HCT116 (cell line): ENCODE data around the gene SNX25. TPM values are rescaled to one million over a fixed set of nuclear protein-coding genes. Genes with fewer than 3 reads are reported as not detected.

Experiments used
- ATAC-seq: fragments of 200-7000 bp; cut with Tn5 transposase; 2 replicates; pipeline ENCODE4 v1.9.1; 2020; ENCODE audit warnings: mild to moderate bottlenecking, moderate library complexity
- BruUV-seq: library from RNA; stranded (reverse); fragments of 400-500 nt; replicated peaks from 2 replicates; lab custom pipeline; 2021; lab: Mats Ljungman, UMichigan
- CTCF ChIA-PET: fragments of 300-600 bp; sonication (Branson Sonifier 250); formaldehyde crosslinking; loops from one replicate; lab custom pipeline; 2021; ENCODE audit warnings: antibody characterized with exemption; lab: Charles Lee
- POLR2A ChIA-PET: fragments of 300-600, 350-600 bp; sonication (Branson Sonifier 250); formaldehyde crosslinking; loops from one replicate; lab custom pipeline; 2021; ENCODE audit warnings: antibody characterized with exemption; lab: Charles Lee
- RAD21 ChIA-PET, 2 experiments: fragments of 300-600 bp; sonication (Branson Sonifier 250); formaldehyde crosslinking; loops; one replicate each; lab custom pipeline; 2023; ENCODE audit warnings: low total read pairs in 2 of 2; ENCODE audit not compliant: uncharacterized antibody in 2 of 2, unreplicated experiment in 2 of 2, low non-redundant PET in 1 of 2; lab: Charles Lee
- DNase-seq: peaks from one replicate; pipeline ENCODE4 v3.0.0-alpha.2; 2010; ENCODE audit warnings: low read depth, low spot score
- H2AFZ ChIP-seq: fragments of 200-600 bp; shearing (Covaris generic), sonication (generic); 2 replicates; pipeline ENCODE4 v1.6.1; 2017; ENCODE audit warnings: low read depth, mixed run types, mixed read lengths, antibody characterized with exemption, low read length; ENCODE audit not compliant: poor library complexity, severe bottlenecking
- H3K27ac ChIP-seq: 2 replicates; pipeline ENCODE4 v1.5.1; 2012; ENCODE audit warnings: low read depth, low read length
- H3K27me3 ChIP-seq: fragments of 200-600 bp; sonication (generic); 2 replicates; pipeline ENCODE4 v1.6.1; 2016; ENCODE audit warnings: mixed run types, low read length, mixed read lengths; ENCODE audit not compliant: insufficient read depth
- H3K36me3 ChIP-seq, 2 experiments: fragments of 200-500 bp in 1 of 2; fragments of 200-600 bp in 1 of 2; sonication (Bioruptor generic) in 1 of 2; sonication (generic) in 1 of 2; 2 replicates each; pipeline versions ENCODE4 v1.5.1 to v1.6.1; 2014 to 2016; ENCODE audit warnings: low read length in 2 of 2, inconsistent platforms in 1 of 2, mixed read lengths in 1 of 2, mixed run types in 1 of 2; ENCODE audit not compliant: insufficient read depth in 2 of 2, control insufficient read depth in 1 of 2
- H3K4me1 ChIP-seq, 2 experiments: fragments of 200-600 bp in 1 of 2; sonication (generic) in 1 of 2; 2 replicates each; pipeline versions ENCODE4 v1.5.1 to v1.6.1; 2012 to 2017; ENCODE audit warnings: low read length in 2 of 2, inconsistent platforms in 1 of 2, mild to moderate bottlenecking in 1 of 2, mixed read lengths in 1 of 2, mixed run types in 1 of 2, moderate library complexity in 1 of 2; ENCODE audit not compliant: insufficient read depth in 2 of 2, control insufficient read depth in 1 of 2
- H3K4me2 ChIP-seq: fragments of 200-600 bp; sonication (generic); 2 replicates; pipeline ENCODE4 v1.6.1; 2017; ENCODE audit warnings: mixed run types, low read length, mixed read lengths
- H3K4me3 ChIP-seq, 2 experiments: fragments of 200-600 bp in 1 of 2; sonication (generic) in 1 of 2; replicated peaks in 1 of 2; 2 replicates each; pipeline ENCODE4 v1.5.1; 2011 to 2016; ENCODE audit warnings: low read length in 2 of 2, control low read depth in 1 of 2, low read depth in 1 of 2, mild to moderate bottlenecking in 1 of 2, mixed read lengths in 1 of 2, mixed run types in 1 of 2
- H3K79me2 ChIP-seq: fragments of 200-600 bp; sonication (generic); 2 replicates; pipeline ENCODE4 v1.6.1; 2017; ENCODE audit warnings: mild to moderate bottlenecking, mixed run types, low read length, moderate library complexity, mixed read lengths; ENCODE audit not compliant: insufficient read depth
- H3K9ac ChIP-seq: fragments of 200-600 bp; sonication (generic); 2 replicates; pipeline ENCODE4 v1.6.1; 2016; ENCODE audit warnings: low read length, mixed read lengths
- H3K9me2 ChIP-seq: fragments of 200-600 bp; sonication (generic), shearing (Covaris generic); 2 replicates; pipeline ENCODE4 v1.6.1; 2017; ENCODE audit warnings: mixed run types, mild to moderate bottlenecking, moderate library complexity; ENCODE audit not compliant: insufficient read depth
- H3K9me3 ChIP-seq, 2 experiments: fragments of 200-500 bp in 1 of 2; fragments of 200-600 bp in 1 of 2; sonication (Bioruptor generic) in 1 of 2; sonication (generic) in 1 of 2; 2 replicates each; pipeline ENCODE4 v1.6.1; 2014 to 2017; ENCODE audit warnings: low read length in 2 of 2, mixed read lengths in 2 of 2, inconsistent platforms in 1 of 2, low read depth in 1 of 2, mild to moderate bottlenecking in 1 of 2, mixed run types in 1 of 2, moderate library complexity in 1 of 2; ENCODE audit not compliant: control insufficient read depth in 1 of 2, insufficient read depth in 1 of 2
- H4K20me1 ChIP-seq: fragments of 200-600 bp; sonication (generic), shearing (Covaris generic); 2 replicates; pipeline ENCODE4 v1.6.1; 2017; ENCODE audit warnings: mixed run types, mild to moderate bottlenecking, moderate library complexity; ENCODE audit not compliant: insufficient read depth
- CBX3 ChIP-seq: IDR thresholded peaks from 2 replicates; pipeline ENCODE4 v1.6.1; 2012; ENCODE audit warnings: low read depth
- CEBPB ChIP-seq: IDR thresholded peaks from 2 replicates; pipeline ENCODE4 v1.6.1; 2012; ENCODE audit warnings: low read depth
- EZH2 ChIP-seq: fragments of 200-600 bp; sonication (generic); IDR thresholded peaks from 2 replicates; pipeline ENCODE4 v1.6.1; 2017; ENCODE audit warnings: antibody characterized with exemption, mixed run types
- POLR2A ChIP-seq: IDR thresholded peaks from 2 replicates; pipeline ENCODE4 v1.7.0; 2011; ENCODE audit warnings: borderline replicate concordance; ENCODE audit not compliant: insufficient read depth, insufficient read length; ENCODE audit errors: extremely low read depth
- SP1 ChIP-seq: IDR thresholded peaks from 2 replicates; pipeline ENCODE4 v1.6.1; 2012; ENCODE audit warnings: low read depth
- TCF7L2 ChIP-seq: IDR thresholded peaks from 2 replicates; pipeline ENCODE4 v1.7.0; 2011; ENCODE audit warnings: borderline replicate concordance, inconsistent platforms; ENCODE audit not compliant: insufficient read depth, insufficient read length; ENCODE audit errors: extremely low read depth
- YY1 ChIP-seq: IDR thresholded peaks from 2 replicates; pipeline ENCODE4 v1.6.1; 2011; ENCODE audit warnings: low read length, low read depth, moderate library complexity, mild to moderate bottlenecking; ENCODE audit not compliant: insufficient replicate concordance; ENCODE audit errors: extremely low read depth
- ZFX ChIP-seq: fragments of 450-650 bp; IDR thresholded peaks from 2 replicates; pipeline ENCODE4 v1.6.1; 2017
- ZNF274 ChIP-seq: fragments of 200-500 bp; sonication (Bioruptor generic); IDR thresholded peaks from 2 replicates; pipeline ENCODE4 v1.6.1; 2014; ENCODE audit warnings: mild to moderate bottlenecking, low read depth, low read length, inconsistent platforms
- intact Hi-C: fragments of 100-400 bp; cut with micrococcal nuclease; formaldehyde crosslinking; loops from 2 replicates; pipeline ENCODE4 v1.10.0; 2022
- total RNA-seq: library from RNA; stranded (reverse); gene quantifications from one replicate; pipeline ENCODE4 v1.2.1, GENCODE V29; 2021; ENCODE audit not compliant: unreplicated experiment
- TF ChIP-seq, protein P1 (sequence below): IDR thresholded peaks from 2 replicates; pipeline ENCODE4 v1.6.1; 2012; ENCODE audit warnings: low read depth
- TF ChIP-seq, protein P2 (sequence below): IDR thresholded peaks from 2 replicates; pipeline ENCODE4 v1.6.1; 2012
- TF ChIP-seq, protein P3 (sequence below): IDR thresholded peaks from 2 replicates; pipeline ENCODE4 v1.6.1; 2012

Gene SNX25
- total RNA-seq, 1 experiment from 2014 or later, result 20.9 TPM

DNA sequence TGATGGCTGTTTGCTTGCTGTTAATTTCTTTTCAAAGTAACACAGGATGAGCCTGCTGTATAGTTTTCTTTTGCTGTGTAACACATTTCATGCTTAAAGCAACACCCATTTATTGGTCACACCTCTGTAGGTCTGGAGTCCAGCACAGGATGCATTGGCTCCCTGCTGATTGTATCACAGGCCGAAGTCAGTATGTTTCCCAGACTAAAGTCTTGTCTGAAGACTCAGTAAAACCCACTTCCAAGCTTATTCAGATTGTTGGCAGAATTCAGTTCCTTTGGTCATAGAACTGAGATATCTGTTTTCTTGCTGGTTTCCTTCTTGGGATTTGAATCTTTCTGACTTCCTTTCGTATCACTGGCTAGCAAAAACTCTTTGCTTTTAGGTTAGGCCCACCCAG is 132.0 kb downstream of the SNX25 start:
- Histone ChIP-seq H3K27me3 (no peaks in the 10 kb centered on the region), H4K20me1 (no peaks in the 10 kb centered on the region)
- TF ChIP-seq ZNF274 (no peak), POLR2A (no peak), ZFX (no peak), TCF7L2 (no peak)
- TF ChIP-seq, protein P1, sequence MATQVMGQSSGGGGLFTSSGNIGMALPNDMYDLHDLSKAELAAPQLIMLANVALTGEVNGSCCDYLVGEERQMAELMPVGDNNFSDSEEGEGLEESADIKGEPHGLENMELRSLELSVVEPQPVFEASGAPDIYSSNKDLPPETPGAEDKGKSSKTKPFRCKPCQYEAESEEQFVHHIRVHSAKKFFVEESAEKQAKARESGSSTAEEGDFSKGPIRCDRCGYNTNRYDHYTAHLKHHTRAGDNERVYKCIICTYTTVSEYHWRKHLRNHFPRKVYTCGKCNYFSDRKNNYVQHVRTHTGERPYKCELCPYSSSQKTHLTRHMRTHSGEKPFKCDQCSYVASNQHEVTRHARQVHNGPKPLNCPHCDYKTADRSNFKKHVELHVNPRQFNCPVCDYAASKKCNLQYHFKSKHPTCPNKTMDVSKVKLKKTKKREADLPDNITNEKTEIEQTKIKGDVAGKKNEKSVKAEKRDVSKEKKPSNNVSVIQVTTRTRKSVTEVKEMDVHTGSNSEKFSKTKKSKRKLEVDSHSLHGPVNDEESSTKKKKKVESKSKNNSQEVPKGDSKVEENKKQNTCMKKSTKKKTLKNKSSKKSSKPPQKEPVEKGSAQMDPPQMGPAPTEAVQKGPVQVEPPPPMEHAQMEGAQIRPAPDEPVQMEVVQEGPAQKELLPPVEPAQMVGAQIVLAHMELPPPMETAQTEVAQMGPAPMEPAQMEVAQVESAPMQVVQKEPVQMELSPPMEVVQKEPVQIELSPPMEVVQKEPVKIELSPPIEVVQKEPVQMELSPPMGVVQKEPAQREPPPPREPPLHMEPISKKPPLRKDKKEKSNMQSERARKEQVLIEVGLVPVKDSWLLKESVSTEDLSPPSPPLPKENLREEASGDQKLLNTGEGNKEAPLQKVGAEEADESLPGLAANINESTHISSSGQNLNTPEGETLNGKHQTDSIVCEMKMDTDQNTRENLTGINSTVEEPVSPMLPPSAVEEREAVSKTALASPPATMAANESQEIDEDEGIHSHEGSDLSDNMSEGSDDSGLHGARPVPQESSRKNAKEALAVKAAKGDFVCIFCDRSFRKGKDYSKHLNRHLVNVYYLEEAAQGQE, result no peak
- TF ChIP-seq, all 23 proteins: peak for 0
- BruUV-seq, result no TSS peak
- Histone ChIP-seq H3K4me1 (no peaks in the 10 kb centered on the region), H3K9me2 (no peaks in the 10 kb centered on the region), H3K9ac (no peak overlapping the region), H3K27ac (no peak overlapping the region), H3K4me3 (no peak overlapping the region), H3K9me3 (no peaks in the 10 kb centered on the region), H3K4me2 (no peak overlapping the region), H3K36me3 (peaks cover 4 to 7% of the 10 kb centered on the region in 2 experiments; a peak in 2 of 4 replicates), H2AFZ (no peak overlapping the region), H3K79me2 (no peaks in the 10 kb centered on the region)
- CTCF ChIA-PET, result no interaction called here
- RAD21 ChIA-PET, result no interaction called here
- DNase-seq (no peak), ATAC-seq (no peak)
- intact Hi-C loops, result no loop called here
- POLR2A ChIA-PET, result no interaction called here

DNA sequence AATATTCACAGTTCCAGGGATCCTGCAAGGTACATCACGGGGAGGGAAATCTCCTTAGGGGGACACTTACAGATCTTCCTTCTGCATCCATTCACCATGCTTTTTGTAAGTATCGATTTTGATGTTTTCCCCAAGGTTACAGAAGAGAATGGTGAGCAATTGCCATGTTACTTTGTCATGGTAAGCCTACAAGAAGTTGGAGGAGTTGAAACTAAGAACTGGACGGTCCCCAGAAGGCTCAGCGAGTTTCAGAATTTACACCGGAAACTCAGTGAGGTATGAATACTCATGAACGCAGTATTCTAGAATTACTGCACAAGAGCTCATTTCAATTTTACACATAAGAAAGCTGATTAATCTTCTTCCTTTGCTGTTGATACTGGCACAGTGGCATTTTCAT is 132.4 kb downstream of the SNX25 start:
- H3K9ac ChIP-seq, result no peak overlapping the region
- no peak overlapping the region for H3K27ac ChIP-seq
- CTCF ChIA-PET, result no interaction called here
- no TSS peak for BruUV-seq
- H3K9me2 ChIP-seq, result no peaks in the 10 kb centered on the region
- peaks cover 6 to 10% of the 10 kb centered on the region in 2 experiments; a peak in 2 of 4 replicates for H3K36me3 ChIP-seq
- no peaks in the 10 kb centered on the region for H3K27me3 ChIP-seq
- no peaks in the 10 kb centered on the region for H3K9me3 ChIP-seq
- DNase-seq, result no peak
- H3K4me2 ChIP-seq, result no peak overlapping the region
- RAD21 ChIA-PET, result no interaction called here
- no peaks in the 10 kb centered on the region for H4K20me1 ChIP-seq
- ATAC-seq, result no peak
- POLR2A ChIA-PET, result no interaction called here
- no peak overlapping the region for H3K4me3 ChIP-seq
- TF ChIP-seq CBX3, result no peak
- TF ChIP-seq, protein P2, sequence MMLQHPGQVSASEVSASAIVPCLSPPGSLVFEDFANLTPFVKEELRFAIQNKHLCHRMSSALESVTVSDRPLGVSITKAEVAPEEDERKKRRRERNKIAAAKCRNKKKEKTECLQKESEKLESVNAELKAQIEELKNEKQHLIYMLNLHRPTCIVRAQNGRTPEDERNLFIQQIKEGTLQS, result no peak
- TF ChIP-seq EZH2, result no peak
- no peak for TF ChIP-seq YY1
- no peak for TF ChIP-seq SP1
- TF ChIP-seq CEBPB, result no peak
- TF ChIP-seq, protein P1, result no peak
- TF ChIP-seq, protein P3, sequence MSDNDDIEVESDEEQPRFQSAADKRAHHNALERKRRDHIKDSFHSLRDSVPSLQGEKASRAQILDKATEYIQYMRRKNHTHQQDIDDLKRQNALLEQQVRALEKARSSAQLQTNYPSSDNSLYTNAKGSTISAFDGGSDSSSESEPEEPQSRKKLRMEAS, result no peak
- H2AFZ ChIP-seq, result no peak overlapping the region
- intact Hi-C loops, result no loop called here
- H3K4me1 ChIP-seq, result no peaks in the 10 kb centered on the region
- H3K79me2 ChIP-seq, result no peaks in the 10 kb centered on the region
